ENCODE data around the gene DNTT. TPM values are rescaled to one million over a fixed set of nuclear protein-coding genes. Genes with fewer than 3 reads are reported as not detected.

DNTT gene
- total RNA-seq, 2 donors from 2014 or later: not detected

GRCh38 chr10:96272316-96273280 is 31.6 kb upstream of the DNTT start:
- intact Hi-C loops (cut with DNase I): no loop called here
- DNase-seq: no peak
- no peak for ATAC-seq

GRCh38 chr10:96275685-96276418 is 28.4 kb upstream of the DNTT start:
- DNase-seq (peak; percentile 29), ATAC-seq (peak; percentile 67 to 68)
- intact Hi-C loops (cut with DNase I): no loop called here

- ATAC-seq (peak in 1 of 2 donors; percentile 5), DNase-seq (no peak)
- intact Hi-C loops (cut with DNase I): no loop called here
Measured at GRCh38 chr10:96276426-96276825, 27.8 kb upstream of the DNTT start.

- DNase-seq: no peak
- intact Hi-C loops (cut with DNase I): no loop called here
- no peak for ATAC-seq
Measured at GRCh38 chr10:96276831-96277230, 27.4 kb upstream of the DNTT start.

GRCh38 chr10:96279191-96279641 is 25.0 kb upstream of the DNTT start:
- DNase-seq (no peak), ATAC-seq (peak in 1 of 2 donors; percentile 58)
- intact Hi-C loops (cut with DNase I): no loop called here

- intact Hi-C loops (cut with DNase I): no loop called here
- DNase-seq (no peak), ATAC-seq (no peak)
Measured at GRCh38 chr10:96280859-96281258, 23.4 kb upstream of the DNTT start.

GRCh38 chr10:96281444-96282029 is 22.7 kb upstream of the DNTT start:
- DNase-seq (no peak), ATAC-seq (no peak)
- intact Hi-C loops (cut with DNase I): no loop called here

- DNase-seq (no peak), ATAC-seq (no peak)
- intact Hi-C loops (cut with DNase I): no loop called here
Measured at GRCh38 chr10:96283351-96283750, 20.9 kb upstream of the DNTT start.

GRCh38 chr10:96283756-96284155 is 20.5 kb upstream of the DNTT start:
- DNase-seq (no peak), ATAC-seq (no peak)
- intact Hi-C loops (cut with DNase I): no loop called here

- ATAC-seq (no peak), DNase-seq (no peak)
- intact Hi-C loops (cut with DNase I): no loop called here
Measured at GRCh38 chr10:96285331-96285752, 18.9 kb upstream of the DNTT start.

GRCh38 chr10:96287392-96288105 is 16.7 kb upstream of the DNTT start:
- intact Hi-C loops (cut with DNase I): no loop called here
- ATAC-seq: no peak

GRCh38 chr10:96288151-96288621 is 16.0 kb upstream of the DNTT start:
- no peak for DNase-seq
- ATAC-seq: no peak
- intact Hi-C loops (cut with DNase I): no loop called here

More at GRCh38 chr10:96287392-96288105, 16.7 kb upstream of the DNTT start:
- DNase-seq: no peak

- DNase-seq (no peak), ATAC-seq (no peak)
- intact Hi-C loops (cut with DNase I): no loop called here
Measured at GRCh38 chr10:96289218-96289910, 14.9 kb upstream of the DNTT start.

- intact Hi-C loops (cut with DNase I): loop anchor here (5.0 kb wide), 1 partner anchor 273 kb away; no protein-coding TSS in a partner anchor
- DNase-seq: no peak
Measured at GRCh38 chr10:96290368-96291133, 13.7 kb upstream of the DNTT start.

GRCh38 chr10:96292971-96293920 is 11.0 kb upstream of the DNTT start:
- peak; percentile 73 to 92 for ATAC-seq
- no peak for DNase-seq
- intact Hi-C loops (cut with DNase I): loop anchor here (2.0 to 5.0 kb wide), 2 partner anchors 64 to 276 kb away; no protein-coding TSS in a partner anchor

More at GRCh38 chr10:96290368-96291133, 13.7 kb upstream of the DNTT start:
- ATAC-seq: no peak

- intact Hi-C loops (cut with DNase I): no loop called here
- no peak for ATAC-seq
Measured at GRCh38 chr10:96295475-96295874, 8.8 kb upstream of the DNTT start.

More at GRCh38 chr10:96295475-96295874, 8.8 kb upstream of the DNTT start:
- DNase-seq: no peak

Measured in left cardiac atrium (tissue), 4 donors.